Measurements from ENCODE around the gene FYB1. TPM values are rescaled to one million over a fixed set of nuclear protein-coding genes. Genes with fewer than 3 reads are reported as not detected.

The FYB1 gene
- total RNA-seq, 1 experiment from 2014 or later, result not detected

- ChIA-PET POLR2A (ENCODE audit: low non-redundant PET) (no interaction called here), CTCF (no interaction called here)
- Histone ChIP-seq H3K27ac (ENCODE audit: low read depth, low read length, poor library complexity, severe bottlenecking) (no peak overlapping the region), H3K36me3 (ENCODE audit: insufficient read depth, low read length, poor library complexity, severe bottlenecking) (no peaks in the 10 kb centered on the region), H3K27me3 (replicated peaks; ENCODE audit: insufficient read depth, low read depth, low read length, poor library complexity) (no peaks in the 10 kb centered on the region), H3K9me3 (ENCODE audit: low read depth, low read length, poor library complexity, severe bottlenecking) (no peaks in the 10 kb centered on the region), H3K4me3 (ENCODE audit: low read depth, low read length, poor library complexity, severe bottlenecking) (no peak overlapping the region), H3K4me1 (ENCODE audit: insufficient read depth, low read length, poor library complexity, severe bottlenecking) (no peaks in the 10 kb centered on the region)
- no TSS peak for BruUV-seq (replicated peaks)
- DNase-seq (ENCODE audit: low spot score), result no peak
- TF ChIP-seq EZH2 (IDR thresholded peaks at IDR 0.05; ENCODE audit: borderline replicate concordance, low read depth, low read length, poor library complexity, severe bottlenecking), result no peak
- TF ChIP-seq CTCF (conservative IDR thresholded peaks at IDR 0.05; ENCODE audit: low read depth, low read length), result no peak
- intact Hi-C loops (cut with micrococcal nuclease; ENCODE audit: unreplicated experiment), result no loop called here
Measured at GRCh38 chr5:39208471-39208870, 10.9 kb downstream of the FYB1 start.

- intact Hi-C loops (cut with micrococcal nuclease; ENCODE audit: unreplicated experiment), result no loop called here
- Histone ChIP-seq H3K9me3 (ENCODE audit: low read depth, low read length, poor library complexity, severe bottlenecking) (no peaks in the 10 kb centered on the region), H3K4me1 (ENCODE audit: insufficient read depth, low read length, poor library complexity, severe bottlenecking) (no peaks in the 10 kb centered on the region), H3K4me3 (ENCODE audit: low read depth, low read length, poor library complexity, severe bottlenecking) (no peak overlapping the region), H3K36me3 (ENCODE audit: insufficient read depth, low read length, poor library complexity, severe bottlenecking) (no peaks in the 10 kb centered on the region), H3K27me3 (replicated peaks; ENCODE audit: insufficient read depth, low read depth, low read length, poor library complexity) (no peaks in the 10 kb centered on the region), H3K27ac (ENCODE audit: low read depth, low read length, poor library complexity, severe bottlenecking) (no peak overlapping the region)
- ChIA-PET POLR2A (ENCODE audit: low non-redundant PET) (no interaction called here), CTCF (no interaction called here)
- TF ChIP-seq CTCF (conservative IDR thresholded peaks at IDR 0.05; ENCODE audit: low read depth, low read length) (no peak), EZH2 (IDR thresholded peaks at IDR 0.05; ENCODE audit: borderline replicate concordance, low read depth, low read length, poor library complexity, severe bottlenecking) (no peak)
- DNase-seq (ENCODE audit: low spot score), result no peak
- BruUV-seq (replicated peaks), result no TSS peak
Measured at GRCh38 chr5:39207345-39208045, 11.9 kb downstream of the FYB1 start.

GRCh38 chr5:39206630-39207321, 12.6 kb downstream of the FYB1 start:
- H3K36me3 ChIP-seq (ENCODE audit: insufficient read depth, low read length, poor library complexity, severe bottlenecking), result no peaks in the 10 kb centered on the region
- H3K27me3 ChIP-seq (replicated peaks; ENCODE audit: insufficient read depth, low read depth, low read length, poor library complexity), result no peaks in the 10 kb centered on the region
- TF ChIP-seq EZH2 (IDR thresholded peaks at IDR 0.05; ENCODE audit: borderline replicate concordance, low read depth, low read length, poor library complexity, severe bottlenecking) (no peak), CTCF (conservative IDR thresholded peaks at IDR 0.05; ENCODE audit: low read depth, low read length) (no peak)
- H3K4me3 ChIP-seq (ENCODE audit: low read depth, low read length, poor library complexity, severe bottlenecking), result no peak overlapping the region
- CTCF ChIA-PET, result no interaction called here
- no peak for DNase-seq (ENCODE audit: low spot score)
- POLR2A ChIA-PET (ENCODE audit: low non-redundant PET), result no interaction called here
- intact Hi-C loops (cut with micrococcal nuclease; ENCODE audit: unreplicated experiment), result no loop called here
- no peaks in the 10 kb centered on the region for H3K9me3 ChIP-seq (ENCODE audit: low read depth, low read length, poor library complexity, severe bottlenecking)
- no peak overlapping the region for H3K27ac ChIP-seq (ENCODE audit: low read depth, low read length, poor library complexity, severe bottlenecking)
- no TSS peak for BruUV-seq (replicated peaks)
- no peaks in the 10 kb centered on the region for H3K4me1 ChIP-seq (ENCODE audit: insufficient read depth, low read length, poor library complexity, severe bottlenecking)

All from A673 (cell line).